Ovary (tissue), 3 donors: ENCODE results near the gene AICDA.

ENCODE experiments used
- EP300 ChIP-seq: sonication (generic); formaldehyde crosslinking; IDR thresholded peaks from one replicate; pipeline ENCODE4 v1.6.1; 2017; ENCODE audit warnings: antibody characterized with exemption
- POLR2A ChIP-seq: fragments of 450-650 bp; IDR thresholded peaks from one replicate; pipeline ENCODE4 v1.6.1; 2017; ENCODE audit warnings: antibody characterized with exemption, mild to moderate bottlenecking, moderate library complexity
- TF ChIP-seq, protein P1 (sequence below), 3 donors: fragments of 450-650 bp in 2 of 3; fragments of 200-600 bp in 1 of 3; IDR thresholded peaks; one replicate each; pipeline versions ENCODE4 v1.5.1 to v1.8.0; 2016 to 2022; ENCODE audit warnings: antibody characterized with exemption in 3 of 3, mild to moderate bottlenecking in 1 of 3
- donor health status: DM: no; HTN: no; CAD: no.

GRCh38 chr12:8563356-8563755 lies 49.3 kb downstream of the AICDA start:
- TF ChIP-seq EP300 (no peak), POLR2A (no peak)
- TF ChIP-seq, protein P1, sequence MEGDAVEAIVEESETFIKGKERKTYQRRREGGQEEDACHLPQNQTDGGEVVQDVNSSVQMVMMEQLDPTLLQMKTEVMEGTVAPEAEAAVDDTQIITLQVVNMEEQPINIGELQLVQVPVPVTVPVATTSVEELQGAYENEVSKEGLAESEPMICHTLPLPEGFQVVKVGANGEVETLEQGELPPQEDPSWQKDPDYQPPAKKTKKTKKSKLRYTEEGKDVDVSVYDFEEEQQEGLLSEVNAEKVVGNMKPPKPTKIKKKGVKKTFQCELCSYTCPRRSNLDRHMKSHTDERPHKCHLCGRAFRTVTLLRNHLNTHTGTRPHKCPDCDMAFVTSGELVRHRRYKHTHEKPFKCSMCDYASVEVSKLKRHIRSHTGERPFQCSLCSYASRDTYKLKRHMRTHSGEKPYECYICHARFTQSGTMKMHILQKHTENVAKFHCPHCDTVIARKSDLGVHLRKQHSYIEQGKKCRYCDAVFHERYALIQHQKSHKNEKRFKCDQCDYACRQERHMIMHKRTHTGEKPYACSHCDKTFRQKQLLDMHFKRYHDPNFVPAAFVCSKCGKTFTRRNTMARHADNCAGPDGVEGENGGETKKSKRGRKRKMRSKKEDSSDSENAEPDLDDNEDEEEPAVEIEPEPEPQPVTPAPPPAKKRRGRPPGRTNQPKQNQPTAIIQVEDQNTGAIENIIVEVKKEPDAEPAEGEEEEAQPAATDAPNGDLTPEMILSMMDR (IDR thresholded peaks at IDR 0.05): no peak
